ENCODE measurements around the gene DGKQ.
"Not testable (repeated sequence)": the region's sequence is repeated elsewhere in the genome, so short reads cannot be mapped to it uniquely, and the experiment has no call there.

The DGKQ gene

DNA sequence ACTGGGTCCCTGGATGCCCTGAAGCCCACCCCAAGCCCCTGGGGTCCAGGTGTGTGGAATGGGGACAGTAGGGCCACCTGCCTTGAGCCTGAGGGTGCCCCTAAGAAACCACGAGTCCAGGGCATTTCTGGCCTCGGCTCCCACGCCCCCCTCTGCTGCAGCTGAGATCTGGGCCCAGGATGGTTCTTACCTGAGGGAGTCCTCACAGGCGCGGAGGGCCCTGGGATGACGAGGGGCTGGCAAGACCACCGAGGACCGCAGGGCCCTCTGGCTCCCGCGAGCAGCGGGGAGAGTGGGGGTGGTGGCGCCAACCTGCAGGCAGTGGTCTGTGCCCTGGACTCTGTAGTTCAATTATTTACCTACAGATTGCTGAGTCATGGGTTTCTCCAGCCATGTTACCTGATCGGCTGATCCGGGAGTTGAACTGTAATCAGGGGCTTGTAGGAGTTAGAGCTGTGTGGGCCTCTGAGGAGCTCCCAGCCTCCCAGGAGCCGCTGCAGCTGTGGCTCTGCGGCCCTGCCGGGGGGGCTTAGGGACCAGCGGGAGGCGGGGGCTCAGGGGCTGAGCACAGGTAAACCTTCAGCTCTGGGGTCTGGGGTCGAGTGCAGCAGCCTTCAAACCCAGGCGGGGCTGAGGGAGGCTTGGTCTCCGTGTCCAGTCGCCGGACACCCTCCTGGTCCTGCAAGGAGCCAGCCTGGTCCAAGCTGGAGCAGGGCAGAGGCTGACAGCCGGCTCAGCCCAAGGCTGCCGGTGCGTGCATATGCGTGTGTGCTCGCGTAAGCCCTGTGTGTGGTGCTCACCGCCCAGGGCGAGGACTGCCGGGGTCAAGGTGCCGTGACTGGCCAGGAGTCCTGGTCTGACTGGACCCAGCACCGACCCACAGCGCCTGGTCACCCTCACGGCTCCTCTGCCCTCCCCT, 20.0 kb upstream of the DGKQ start, which contains the start of gene SLC26A1:
Gene SLC26A1, minus strand, starts transcription at position 294 of the 919 bp plus-strand sequence. CDS start 1,701 bp downstream, outside the sequence.
- no peak for DNase-seq (ENCODE audit: low read depth)

DNA sequence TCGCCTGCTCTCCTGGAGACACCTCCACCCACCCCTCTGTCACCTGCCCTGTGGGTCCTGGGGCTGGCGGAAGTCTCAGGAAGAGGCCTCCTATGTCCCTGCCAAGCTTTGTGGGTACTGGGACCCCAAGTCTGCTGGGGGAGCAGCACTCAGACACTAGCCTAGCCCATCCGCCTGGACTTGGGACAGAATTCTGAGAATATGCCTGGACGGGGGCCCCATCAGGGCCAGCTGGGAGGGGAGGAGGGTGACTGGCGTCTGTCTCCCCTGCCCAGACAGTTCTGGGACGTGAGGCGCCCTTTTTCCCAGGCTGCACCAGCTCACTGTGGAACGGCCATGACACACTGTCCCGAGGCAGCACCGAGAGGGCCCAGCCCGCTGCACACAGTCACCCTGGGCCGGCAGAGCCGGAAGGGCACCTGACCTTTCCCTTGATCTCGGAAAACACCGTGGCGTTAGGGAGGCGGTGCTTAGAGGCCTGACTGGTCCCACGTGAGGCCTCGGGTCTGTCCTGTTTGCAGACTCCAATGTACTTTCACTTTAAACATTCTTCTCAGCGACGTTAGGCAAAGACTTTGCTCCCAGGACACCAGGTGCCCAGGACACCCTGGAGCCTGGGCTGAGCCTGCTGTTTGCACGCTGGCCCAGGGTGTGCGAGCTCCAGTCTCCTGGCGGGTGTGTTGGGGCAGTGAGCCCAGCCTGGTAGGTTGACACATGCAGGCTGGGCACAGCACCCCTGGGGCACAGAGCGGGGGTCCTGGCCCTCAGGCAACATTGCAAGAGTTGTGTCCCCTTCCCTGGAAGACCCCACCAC, 19.1 kb upstream of the DGKQ start:
- DNase-seq (ENCODE audit: low read depth), result no peak

DNA sequence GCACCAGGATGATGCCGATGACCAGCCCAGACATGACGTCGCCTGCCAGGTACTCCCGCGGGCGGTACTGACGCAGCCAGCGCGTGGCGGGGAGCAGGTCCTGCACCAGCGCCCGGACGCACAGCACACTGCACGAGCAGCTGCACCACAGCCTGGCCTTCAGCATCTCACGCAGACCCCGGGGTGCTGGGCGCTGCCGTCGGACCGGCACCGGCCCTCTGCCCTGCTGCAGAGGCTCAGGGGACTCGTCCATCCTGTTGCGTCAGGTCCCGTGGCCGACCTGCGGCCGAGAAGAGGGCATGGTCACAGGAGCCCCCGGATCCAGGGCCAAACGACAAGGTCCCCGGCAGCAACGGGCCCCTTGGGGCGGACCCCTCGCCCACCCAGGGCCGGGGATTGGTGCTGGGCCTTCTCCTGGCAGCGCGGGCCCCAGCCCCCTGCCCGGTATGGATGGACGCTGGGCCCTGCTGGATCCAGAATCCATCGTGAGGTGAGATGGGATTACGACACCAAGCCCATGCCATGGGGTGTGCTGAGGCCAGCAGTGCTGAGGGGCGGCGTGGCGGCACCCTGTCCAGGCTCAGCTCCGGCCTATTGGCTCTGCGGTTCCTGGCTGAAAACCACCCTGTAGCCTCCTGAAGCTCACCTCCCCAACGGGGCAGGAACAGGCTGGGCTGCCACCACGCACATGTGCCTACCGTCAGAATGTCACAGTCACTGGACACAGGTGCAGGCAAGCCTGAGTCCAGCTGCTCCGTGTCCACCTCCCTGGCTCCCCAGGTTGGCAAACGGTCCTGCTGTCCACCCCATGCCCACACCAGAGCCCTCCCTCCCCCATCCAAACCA, 18.3 kb upstream of the DGKQ start:
- DNase-seq (ENCODE audit: low read depth), result no peak

DNA sequence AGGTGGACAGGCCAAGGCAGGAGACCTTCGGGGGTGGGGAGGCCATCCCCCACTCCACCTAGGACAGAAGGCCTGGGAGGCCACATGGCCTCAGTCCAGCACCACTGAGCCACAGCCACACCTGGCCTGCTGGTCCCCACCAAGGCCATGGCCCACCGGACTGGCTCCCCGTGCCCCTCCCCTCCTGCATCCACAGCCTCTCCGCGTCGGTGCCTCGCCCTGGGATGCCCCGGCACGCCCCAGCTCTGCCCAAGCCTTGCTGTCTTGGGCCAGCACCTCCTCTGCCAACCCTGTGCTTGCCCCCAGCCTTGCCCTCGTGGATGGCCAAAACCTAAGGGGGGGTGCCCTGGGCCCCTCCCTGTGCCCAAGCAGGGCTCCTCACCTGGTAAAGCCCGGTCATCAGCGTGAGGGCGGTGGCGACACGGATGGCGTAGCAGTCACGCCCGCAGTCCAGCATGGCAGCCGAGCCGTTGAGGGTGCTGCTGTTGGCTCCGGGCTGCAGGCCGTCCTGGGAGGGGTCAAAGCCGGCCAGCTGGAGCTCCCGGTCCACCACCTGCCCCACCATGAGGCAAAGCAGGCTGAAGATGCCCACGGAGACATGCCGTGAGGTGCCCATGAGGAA, 17.5 kb upstream of the DGKQ start:
- DNase-seq (ENCODE audit: low read depth), result no peak

- DNase-seq (ENCODE audit: low read depth), result no peak
These were observed 16.5 kb upstream of the DGKQ start for GRCh38 chr4:989722-990471.

DNA sequence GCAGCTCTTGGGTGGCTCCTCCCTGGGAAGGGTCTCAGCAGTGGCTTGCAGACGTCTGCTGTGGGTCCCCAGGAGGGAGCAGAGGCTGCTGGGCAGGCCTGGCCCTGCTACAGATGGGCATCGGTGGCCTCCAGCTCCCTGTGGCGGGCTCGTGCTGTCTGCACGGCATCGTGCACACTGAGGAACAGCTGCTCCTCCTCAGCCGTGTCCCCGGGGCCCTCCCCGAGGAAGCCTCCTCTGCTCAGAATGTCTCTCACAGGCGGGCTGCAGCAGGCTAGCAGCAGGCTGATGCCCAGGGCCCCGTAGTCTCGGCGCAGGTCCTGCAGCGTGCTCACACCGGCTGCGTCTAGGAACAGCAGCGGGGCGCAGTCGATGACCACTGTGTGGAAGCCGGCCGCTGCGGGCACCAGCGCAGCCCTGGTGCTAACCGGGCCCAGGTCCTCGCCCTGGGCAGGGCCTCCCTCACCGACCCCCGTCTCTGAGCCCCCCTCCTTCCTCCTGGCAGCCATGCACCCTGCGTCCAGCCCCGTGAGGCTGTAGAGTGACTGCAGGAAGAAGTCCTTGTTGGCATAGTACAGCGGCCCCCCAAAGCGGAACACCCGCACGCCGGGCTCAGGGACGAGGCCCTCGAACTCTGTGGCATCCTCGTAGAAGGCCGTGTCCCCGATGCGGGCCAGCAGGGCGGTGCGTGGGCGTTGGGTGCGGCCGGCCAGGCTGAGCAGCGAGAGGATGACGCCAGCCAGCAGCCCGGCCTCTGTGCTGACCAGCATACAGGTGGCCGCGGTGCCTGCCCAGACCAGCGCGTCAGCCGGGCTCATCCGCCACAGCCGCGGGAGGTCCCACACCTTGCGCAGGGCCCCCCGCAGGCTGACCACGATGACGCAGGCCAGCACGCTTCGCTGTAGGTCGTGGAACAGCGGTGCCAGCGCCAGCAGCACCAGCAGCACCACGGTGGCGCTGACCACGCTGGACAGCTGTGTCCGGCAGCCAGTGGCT, 15.7 kb upstream of the DGKQ start:
- DNase-seq (ENCODE audit: low read depth), result no peak

- DNase-seq (ENCODE audit: low read depth), result peak; percentile 37
These were observed 14.5 kb upstream of the DGKQ start for GRCh38 chr4:987624-988513.

DNA sequence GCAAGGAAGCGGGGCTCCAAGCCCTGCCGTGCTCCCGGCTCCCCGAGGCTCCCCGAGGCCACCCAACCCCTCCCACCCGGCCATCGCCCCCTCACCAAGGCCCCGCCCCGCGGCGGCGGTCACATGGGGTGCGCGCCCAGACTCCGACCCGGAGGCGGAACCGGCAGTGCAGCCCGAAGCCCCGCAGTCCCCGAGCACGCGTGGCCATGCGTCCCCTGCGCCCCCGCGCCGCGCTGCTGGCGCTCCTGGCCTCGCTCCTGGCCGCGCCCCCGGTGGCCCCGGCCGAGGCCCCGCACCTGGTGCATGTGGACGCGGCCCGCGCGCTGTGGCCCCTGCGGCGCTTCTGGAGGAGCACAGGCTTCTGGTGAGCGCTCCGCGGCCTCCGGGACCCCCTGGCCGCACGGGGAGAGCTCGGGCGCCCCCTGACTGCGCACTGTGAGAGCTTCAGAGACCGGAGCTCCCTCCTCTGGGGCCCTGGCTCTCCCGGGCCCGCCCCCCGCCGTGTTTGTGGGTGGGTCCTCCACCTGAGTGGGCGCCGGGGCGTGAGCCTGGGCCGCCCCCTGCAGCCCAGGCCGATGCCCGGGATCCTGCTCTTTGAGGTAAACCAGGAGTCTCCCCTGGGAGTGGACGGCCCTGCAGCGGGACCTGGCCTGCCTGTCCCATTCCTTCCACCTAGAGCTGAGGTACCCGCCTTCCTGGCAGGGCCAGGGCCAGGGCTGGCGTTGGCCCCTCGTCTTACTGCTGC, 13.7 kb upstream of the DGKQ start, which contains the start of gene IDUA:
Gene IDUA, plus strand, starts transcription at position 166 of the 745 bp plus-strand sequence. Its CDS starts 41 bp downstream, at position 207.
- DNase-seq (ENCODE audit: low read depth), result peak; percentile 44

GRCh38 chr4:986428-986878, 13.1 kb upstream of the DGKQ start:
- DNase-seq (ENCODE audit: low read depth), result no peak

GRCh38 chr4:985123-985830, 11.9 kb upstream of the DGKQ start:
- DNase-seq (ENCODE audit: low read depth), result peak; percentile 24

DNA sequence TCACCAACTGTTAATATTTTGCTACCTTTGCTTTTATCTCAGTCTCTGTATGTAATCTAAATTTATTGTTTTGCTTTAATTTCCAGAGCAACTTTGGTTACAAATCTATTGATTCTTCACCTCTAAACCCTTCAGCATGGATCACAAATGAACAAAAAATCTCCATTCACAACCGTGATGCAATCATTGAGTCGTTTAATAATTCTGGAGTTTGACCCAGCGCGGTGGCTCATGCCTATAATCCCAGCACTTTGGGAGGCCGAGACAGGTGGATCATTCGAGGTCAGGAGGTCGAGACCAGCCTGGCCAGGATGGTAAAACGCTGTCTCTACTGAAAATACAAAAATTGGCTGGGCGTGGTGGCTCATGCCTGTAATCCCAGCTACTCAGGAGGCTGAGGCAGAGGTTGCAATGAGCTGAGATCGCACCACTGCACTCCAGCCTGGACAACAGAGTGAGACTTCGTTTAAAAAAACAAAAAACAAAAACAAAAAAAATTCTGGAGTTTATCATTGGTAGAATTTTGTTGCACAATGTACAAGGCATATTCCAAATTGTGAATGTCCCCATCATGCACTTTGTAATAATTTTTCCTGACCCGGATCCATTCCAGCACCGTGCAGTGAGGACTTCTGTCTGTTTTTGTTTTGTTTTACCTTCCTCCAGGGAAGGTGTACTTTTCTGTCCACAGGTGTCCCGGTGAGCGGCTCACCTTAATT, 11.1 kb upstream of the DGKQ start:
- no peak for DNase-seq (ENCODE audit: low read depth)

GRCh38 chr4:982814-983213, 9.4 kb upstream of the DGKQ start:
- DNase-seq (ENCODE audit: low read depth), result no peak

- DNase-seq (ENCODE audit: low read depth), result no peak
These were observed 8.9 kb upstream of the DGKQ start for GRCh38 chr4:982291-982690.

- DNase-seq (ENCODE audit: low read depth), result peak; percentile 35
These were observed 5.8 kb upstream of the DGKQ start for GRCh38 chr4:978957-979701.

- not testable (repeated sequence) for DNase-seq (ENCODE audit: low read depth)
These were observed 2.6 kb upstream of the DGKQ start for GRCh38 chr4:976016-976415.

Data from fibroblast of gingiva (primary cell).